Measurements from ENCODE around the gene PCYT1B.

DNA sequence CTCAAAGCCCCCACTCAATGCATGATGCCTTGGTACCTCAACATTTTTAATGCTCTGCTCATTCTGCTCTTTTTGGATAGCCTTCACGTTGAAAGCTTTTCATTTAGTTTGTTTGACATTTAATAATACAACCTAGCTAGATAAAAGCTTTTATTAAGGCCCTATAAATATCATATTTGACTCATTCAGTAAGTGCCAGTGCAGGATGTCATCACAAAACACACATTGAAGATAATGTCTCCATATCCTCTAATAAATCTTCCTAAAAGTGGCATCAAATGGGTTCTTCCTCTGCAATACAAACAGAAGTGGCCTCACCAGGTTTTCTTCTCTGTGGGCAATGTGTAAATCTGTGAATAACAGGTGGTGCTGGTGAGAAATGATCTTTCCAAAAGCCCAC, 12.0 kb upstream of the PCYT1B start:
- TF ChIP-seq POLR2AphosphoS5 (IDR thresholded peaks at IDR 0.05) (no peak), POLR2A (IDR thresholded peaks at IDR 0.05) (no peak), EP300 (IDR thresholded peaks at IDR 0.05) (no peak)
- TF ChIP-seq, protein P1, sequence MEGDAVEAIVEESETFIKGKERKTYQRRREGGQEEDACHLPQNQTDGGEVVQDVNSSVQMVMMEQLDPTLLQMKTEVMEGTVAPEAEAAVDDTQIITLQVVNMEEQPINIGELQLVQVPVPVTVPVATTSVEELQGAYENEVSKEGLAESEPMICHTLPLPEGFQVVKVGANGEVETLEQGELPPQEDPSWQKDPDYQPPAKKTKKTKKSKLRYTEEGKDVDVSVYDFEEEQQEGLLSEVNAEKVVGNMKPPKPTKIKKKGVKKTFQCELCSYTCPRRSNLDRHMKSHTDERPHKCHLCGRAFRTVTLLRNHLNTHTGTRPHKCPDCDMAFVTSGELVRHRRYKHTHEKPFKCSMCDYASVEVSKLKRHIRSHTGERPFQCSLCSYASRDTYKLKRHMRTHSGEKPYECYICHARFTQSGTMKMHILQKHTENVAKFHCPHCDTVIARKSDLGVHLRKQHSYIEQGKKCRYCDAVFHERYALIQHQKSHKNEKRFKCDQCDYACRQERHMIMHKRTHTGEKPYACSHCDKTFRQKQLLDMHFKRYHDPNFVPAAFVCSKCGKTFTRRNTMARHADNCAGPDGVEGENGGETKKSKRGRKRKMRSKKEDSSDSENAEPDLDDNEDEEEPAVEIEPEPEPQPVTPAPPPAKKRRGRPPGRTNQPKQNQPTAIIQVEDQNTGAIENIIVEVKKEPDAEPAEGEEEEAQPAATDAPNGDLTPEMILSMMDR (IDR thresholded peaks at IDR 0.05), result no peak
